GM10266 (cell line): Measurements from ENCODE around the gene DMC1.

Experiments
- DNase-seq: peaks from one replicate; pipeline ENCODE4 v3.0.0; 2012; ENCODE audit errors: extremely low spot score
- CTCF ChIP-seq: IDR thresholded peaks from 2 replicates; pipeline ENCODE4 v1.5.1; 2012; ENCODE audit warnings: mild to moderate bottlenecking, low read depth; ENCODE audit not compliant: control insufficient read depth, insufficient read depth; ENCODE audit errors: missing control alignments

DMC1 gene

GRCh38 chr22:38485783-38486182 lies 84.2 kb downstream of the DMC1 start:
- no peak for TF ChIP-seq CTCF
- no peak for DNase-seq

GRCh38 chr22:38484244-38484643 lies 85.7 kb downstream of the DMC1 start:
- no peak for TF ChIP-seq CTCF
- no peak for DNase-seq

- DNase-seq: no peak
- no peak for TF ChIP-seq CTCF
These were observed 87.2 kb downstream of the DMC1 start for GRCh38 chr22:38482662-38483308.

GRCh38 chr22:38481871-38482332 lies 88.1 kb downstream of the DMC1 start:
- no peak for TF ChIP-seq CTCF
- no peak for DNase-seq

GRCh38 chr22:38481162-38481870 lies 88.7 kb downstream of the DMC1 start:
- no peak for DNase-seq
- no peak for TF ChIP-seq CTCF

- no peak for DNase-seq
- no peak for TF ChIP-seq CTCF
These were observed 90.7 kb downstream of the DMC1 start for GRCh38 chr22:38479096-38479837.
